HG02763 (cell line): ENCODE results near the gene CEACAM21.
"Not testable (repeated sequence)": the region's sequence is repeated elsewhere in the genome, so short reads cannot be mapped to it uniquely, and the experiment has no call there.

Experiments
- ATAC-seq: cut with Tn5 transposase; IDR thresholded peaks from one replicate; pipeline ENCODE4 v1.9.1; 2021; ENCODE audit warnings: mild to moderate bottlenecking, moderate library complexity; ENCODE audit not compliant: unreplicated experiment

The CEACAM21 gene

DNA sequence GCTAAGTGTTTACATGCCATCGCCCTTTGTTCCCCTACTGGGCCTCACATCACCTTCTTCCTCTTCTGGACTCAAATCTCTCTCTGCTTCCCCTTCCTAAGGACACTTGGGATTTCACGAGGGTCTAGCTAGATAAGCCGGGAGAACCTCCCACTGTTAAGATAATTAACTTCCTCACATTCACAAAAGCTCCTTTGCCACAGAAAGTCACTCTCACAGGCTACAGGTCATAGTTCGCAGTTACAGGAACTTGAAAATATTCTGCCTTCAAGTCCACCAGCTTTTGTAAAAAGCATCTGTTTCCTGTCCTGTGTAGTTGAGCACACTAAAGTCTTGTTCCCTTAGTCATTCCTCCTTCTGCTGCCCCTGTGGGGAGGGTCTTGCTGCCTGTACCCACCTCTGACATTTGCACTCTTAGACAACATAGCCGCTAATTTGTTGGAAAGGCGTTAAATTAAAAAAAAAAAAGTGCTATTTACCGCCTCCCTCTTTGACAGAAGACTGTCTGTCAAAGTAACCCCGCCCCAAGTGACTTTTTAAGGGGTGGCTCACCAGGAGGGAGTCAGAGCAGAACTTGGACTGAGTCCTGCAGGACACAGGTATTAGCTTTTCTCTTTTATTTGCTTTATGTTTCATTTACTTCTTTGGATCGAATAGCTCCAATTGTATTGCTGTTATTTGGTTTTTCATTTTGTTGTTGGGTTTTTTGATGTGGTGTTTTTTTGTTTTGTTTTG lies 26.8 kb upstream of the CEACAM21 start:
- ATAC-seq: no peak

DNA sequence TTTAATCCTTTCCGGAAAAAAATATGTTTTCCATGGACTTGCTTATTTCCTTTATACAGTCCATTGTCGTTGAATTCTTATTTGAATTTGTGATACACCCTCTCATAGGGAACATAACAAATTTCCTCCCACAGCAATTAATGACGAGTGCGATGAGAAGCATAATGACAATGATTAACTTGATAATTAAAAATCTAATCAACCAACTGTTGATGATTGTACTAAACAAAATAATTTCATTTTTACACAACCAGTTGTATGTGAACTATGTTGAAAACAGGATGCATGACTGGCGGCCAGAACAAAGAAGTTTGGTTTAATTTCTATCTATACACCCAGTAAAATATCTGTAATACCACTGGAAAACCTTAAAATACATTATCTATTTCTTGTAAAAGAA lies 26.1 kb upstream of the CEACAM21 start:
- no peak for ATAC-seq

DNA sequence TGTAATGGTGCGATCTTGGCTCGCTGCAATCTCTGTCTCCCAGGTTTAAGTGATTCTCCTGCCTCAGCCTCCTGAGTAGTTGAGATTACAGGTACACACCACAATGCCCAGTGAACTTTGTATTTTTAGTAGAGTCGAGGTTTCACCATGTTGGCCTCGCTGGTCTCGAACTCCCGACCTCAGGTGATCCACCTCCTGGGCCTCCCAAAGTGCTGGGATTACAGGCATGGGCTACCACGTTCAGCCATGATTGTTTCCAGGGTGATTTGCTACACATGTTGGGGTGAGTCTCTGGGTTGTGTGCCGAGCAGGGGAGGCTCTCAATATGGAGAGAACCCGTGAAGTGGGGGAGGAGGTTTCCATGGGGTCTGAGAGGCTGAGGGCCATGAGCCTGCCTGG lies 24.8 kb upstream of the CEACAM21 start:
- ATAC-seq: no peak

DNA sequence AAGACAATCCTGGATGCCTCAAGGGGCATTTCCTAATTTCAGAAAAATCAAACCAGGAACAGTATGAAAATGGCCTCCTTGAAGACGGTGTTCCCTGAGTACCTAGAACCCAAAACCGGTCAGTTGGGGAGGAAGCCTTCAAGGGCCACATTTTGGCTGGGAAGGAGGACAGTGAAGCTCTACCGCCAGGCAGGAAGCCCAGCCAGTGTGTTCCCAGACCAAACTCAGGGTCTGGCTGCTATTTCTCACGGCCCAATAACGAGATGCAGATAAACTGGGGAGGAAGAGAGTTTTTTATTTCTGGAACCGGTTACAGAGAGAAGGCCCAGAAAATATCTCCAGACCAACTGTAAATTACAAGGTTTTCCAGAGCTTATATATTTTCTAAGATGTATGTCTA lies 24.3 kb upstream of the CEACAM21 start:
- no peak for ATAC-seq

DNA sequence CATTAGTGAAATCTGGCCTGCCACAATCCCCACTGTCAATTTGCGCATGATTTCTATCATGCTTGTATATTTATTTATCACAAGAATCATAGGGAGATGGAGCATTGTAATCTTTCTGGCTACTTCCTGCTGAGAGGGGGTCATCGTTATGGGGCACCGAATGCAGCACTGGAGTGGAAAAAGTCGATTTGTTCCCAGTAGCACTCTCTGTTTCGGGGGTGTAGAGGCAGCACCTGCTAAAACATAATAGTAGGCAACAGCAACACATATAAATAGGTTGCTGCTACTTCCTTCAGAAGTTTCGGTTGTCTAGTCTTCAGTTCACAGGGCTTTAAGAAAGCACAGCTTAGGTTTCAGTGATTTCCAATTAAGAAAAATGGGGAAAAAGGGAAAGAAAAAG lies 23.4 kb upstream of the CEACAM21 start:
- no peak for ATAC-seq

DNA sequence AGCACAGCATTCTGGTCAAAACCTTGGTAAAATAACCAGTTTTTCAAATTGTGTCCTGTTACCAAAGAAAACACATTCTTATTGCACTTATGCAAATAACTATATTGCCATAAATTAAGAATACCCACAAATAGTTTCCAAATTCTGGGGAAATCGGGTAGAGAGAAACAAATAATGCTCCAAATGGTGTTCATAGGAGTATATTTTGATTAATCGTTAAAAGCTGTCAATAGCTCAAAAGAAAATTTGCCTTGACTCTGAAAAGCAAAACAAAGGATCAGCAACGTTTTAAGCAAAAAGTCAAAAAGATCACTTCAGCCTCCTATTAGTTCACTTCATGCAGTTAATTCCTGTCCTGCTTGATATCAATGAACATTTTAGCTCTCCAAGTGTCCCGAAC lies 22.2 kb upstream of the CEACAM21 start:
- ATAC-seq: no peak

DNA sequence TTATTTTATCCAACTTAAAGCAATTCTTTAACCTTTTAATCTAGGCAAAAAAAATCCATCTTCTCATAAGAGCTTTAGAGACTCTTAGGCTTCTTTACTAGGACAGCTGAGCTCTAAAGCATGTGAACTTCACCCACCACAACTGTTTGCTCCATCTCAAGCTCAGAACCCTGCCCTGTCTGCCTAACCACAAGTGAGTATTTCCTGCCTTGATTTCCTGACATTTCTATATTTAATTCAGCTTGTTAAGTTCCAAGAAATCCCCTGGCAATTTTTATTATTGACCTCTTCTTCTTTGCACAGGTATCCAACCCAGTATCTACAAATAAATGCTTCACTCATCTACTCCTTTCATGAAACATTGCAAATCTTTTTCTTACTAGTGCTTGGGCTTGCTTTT lies 21.1 kb upstream of the CEACAM21 start:
- ATAC-seq: no peak

DNA sequence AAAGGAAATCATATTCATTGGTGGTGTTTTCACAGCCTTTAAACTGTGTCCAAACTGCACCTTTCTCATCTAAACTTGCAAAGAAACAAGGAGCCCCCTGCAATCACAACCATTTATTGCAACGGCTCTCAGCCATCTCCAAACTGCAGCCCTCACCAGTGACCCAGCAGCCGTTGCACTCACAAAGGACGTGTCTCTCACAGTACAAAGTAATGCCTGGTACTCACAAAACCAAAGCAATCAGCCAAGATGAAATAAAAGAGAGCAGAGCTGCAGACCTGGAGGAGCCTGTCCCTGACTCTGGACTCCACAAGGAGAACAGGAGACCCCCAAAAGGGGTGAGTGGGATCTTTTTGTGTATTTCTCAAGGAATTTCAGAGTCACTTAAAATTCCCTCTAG lies 20.2 kb upstream of the CEACAM21 start:
- ATAC-seq: no peak

DNA sequence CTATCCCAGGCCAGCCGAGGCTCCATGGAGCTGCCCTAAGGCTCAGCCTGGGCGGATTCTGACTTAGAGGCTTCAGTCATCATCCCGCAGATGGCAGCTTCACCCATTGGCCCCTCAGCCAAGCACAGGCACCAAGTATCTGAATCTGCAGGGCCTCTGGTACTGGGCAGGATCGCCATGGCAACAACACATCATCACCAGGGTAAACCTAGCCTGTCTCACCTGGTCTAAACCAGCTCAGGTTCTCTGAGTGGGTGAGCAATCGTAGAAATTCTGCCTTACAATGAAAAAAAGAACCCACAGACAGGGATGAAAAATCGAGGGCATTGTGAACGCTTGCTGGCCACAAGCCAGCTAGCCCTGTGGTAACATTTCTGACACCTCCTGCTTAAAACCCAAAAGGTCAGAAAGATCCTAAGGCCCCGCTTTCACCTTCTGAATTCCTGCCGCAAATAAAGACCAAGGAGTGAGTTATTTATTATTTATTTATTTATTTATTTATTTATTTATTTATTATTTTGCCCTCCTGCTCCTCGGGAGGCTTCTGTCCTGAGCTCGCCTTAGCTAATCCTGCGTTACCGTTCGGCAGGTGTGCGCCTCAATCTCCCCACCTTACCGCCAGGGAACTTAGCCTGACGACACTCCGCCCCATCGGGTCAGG lies 12.0 kb upstream of the CEACAM21 start:
- ATAC-seq: no peak

DNA sequence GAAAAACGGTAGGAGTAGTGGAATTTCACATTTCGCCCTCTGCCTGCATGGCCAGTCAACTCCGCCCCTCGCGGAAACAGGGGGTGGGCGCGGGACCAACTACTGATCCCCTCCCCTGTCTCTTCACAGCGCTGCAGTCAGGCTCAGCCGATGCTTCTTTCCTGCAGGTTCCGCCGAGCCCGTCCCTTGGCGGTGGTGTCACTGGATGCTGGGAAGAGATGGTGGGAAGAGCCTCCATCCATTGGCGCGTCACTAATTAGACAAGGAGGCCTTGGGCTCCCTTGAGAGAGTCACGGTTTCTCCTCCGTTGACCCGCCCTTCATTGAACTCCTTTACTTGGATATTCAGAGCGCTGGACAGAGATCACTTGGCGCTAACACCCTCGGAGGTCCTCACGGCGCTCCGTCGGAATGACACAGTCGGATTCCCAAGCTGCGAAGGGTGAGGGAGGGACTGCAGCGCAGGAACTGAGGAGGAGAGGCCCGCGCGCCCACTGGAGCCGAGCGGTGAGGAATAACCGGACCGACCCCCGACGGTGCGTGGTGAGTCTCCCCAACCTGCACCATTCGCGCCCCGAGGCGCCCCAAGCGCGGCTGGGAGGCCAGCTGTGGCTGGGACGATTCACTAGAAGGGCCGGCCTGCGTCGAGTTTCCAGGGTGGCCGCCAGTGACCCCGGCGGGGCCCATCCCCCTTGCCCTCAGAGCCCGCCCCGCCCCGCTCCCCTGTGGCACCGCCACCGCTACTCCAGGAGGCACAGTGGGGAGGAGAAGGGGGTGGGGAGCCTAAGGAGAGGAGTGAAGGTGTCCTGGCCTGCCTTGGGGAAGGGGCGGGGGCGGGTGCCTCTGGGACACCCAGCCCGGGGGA lies 11.2 kb upstream of the CEACAM21 start:
- ATAC-seq: no peak

DNA sequence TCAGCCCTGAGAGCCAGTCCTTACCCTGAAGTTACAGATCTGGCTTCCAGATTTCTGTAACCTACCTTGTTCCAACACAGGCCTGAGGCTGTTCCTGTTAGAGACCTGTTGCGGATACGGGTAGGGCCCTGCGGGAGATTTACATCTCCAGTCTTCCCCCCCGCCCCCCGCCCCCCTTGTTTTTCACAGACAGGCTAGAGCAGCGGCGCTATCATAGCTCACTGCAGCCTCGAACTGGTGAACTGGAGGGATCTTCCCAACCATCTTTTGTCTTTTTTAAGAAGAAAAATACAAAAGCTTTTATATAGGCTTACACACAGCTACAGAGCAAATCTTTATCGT lies 10.6 kb upstream of the CEACAM21 start:
- no peak for ATAC-seq

DNA sequence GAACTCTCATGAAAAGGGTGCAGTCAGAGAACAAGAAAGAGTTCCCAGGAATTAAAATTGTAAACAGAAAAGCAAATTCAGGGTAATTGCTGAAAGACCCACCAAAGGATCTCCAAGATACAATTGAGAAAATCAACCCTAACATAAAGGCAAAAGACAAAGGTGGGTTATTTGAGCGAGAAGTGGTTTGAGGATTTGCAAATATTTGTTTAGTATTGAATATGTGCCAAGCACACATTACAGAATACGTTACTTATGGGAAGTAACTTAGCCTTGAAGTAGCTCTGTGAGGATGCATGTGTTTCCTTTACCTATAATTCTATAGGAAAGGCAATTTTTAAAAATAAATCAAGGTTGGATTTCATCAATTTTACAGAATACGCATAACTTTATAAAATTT lies 10.0 kb upstream of the CEACAM21 start:
- no peak for ATAC-seq

DNA sequence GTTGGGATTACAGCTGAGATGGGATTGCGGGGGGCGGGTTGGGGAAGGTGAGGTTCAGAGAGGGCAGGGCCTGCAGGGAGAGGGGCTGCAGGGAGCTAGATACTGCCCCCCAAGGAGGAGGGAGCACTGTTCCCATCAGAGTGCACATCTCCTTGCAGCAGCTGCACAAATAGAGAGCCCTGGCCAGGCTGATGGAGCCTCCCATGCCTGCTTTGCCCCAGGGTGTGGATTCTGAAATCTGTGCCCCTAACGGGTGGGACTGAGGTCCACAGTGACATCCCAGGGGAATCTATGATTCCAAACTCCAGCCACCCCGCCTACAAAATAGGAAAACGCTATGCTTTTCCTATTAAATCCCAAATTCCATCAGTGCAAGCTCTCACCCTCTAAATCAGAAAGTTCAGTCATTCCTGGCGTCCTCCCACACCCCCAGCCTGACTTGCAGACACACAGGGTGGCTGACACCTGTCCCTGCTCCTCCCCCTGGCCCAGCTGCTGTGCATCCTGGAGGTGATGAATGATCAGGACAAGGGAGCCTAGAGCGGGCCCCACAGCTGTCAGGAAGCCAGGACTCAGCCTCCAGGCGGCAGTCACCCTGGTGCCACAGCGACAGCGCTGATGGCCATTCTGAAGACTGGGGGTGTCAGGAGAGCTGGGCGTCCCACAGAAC lies 6.3 kb upstream of the CEACAM21 start:
- no peak for ATAC-seq

DNA sequence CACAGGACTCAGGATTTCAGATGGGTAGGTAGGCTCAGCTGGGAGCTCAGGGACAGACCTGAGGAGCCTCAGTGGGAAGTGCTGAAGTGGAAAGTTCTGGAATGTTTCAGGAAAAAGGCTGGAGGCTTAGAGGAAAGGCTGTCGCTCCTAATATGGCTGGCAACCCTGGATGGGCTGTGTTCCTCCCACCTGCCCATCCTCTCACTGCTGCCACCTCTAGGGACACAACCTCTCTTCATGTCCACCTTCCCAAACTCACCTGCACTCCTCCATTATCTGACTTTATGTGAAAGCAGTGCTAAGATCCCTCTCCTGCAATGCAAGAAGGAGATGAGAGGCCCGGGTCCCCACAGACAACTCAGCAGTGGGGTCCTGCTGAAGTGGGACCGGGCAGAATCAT lies 5.8 kb upstream of the CEACAM21 start:
- ATAC-seq: no peak

DNA sequence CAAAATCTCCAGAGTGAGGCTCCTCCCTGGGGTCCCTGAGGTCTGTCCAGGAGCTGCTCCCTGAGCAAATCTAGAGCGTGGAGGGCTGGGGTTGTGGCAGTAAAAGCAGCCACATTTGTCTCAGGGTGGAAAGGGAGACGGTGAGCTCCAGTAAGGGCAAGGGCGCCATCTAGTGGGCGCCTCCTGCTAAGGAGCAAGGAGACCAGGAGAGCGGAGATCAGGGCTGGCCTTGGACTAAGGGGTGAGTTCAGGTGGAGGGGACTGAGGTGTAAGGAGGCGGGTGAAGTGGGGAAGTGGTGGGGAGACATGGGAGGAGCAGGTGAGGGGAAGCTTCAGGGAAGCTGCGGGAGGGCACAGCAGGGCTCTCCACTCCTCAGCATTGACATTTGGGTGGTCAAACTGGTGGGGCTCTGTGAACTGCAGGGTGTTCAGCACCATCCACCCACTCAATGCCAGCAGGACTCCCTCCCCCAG lies 5.3 kb upstream of the CEACAM21 start:
- ATAC-seq: no peak

DNA sequence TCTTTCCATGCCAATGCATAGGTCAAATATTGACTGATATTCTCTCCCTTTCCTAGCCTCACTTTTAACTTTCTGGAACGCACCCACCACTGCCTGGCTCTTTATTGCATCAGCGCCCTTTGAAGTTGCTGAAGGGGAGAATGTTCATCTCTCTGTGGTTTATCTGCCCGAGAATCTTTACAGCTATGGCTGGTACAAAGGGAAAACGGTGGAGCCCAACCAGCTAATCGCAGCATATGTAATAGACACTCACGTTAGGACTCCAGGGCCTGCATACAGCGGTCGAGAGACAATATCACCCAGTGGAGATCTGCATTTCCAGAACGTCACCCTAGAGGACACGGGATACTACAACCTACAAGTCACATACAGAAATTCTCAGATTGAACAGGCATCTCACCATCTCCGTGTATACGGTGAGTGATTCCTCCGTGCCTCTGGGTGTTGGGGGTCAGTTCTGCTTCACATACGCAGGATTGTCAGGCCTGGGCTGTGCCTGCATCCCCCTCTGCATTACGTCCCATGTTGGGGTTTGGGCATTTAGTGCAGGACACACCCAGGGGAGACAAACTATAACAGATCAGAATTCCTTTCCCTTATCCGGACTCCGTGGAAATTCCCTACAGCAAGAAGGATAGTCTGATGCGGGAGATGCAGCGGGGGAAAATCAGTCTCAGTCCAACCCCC lies 1.3 kb downstream of the CEACAM21 start:
- ATAC-seq: no peak

DNA sequence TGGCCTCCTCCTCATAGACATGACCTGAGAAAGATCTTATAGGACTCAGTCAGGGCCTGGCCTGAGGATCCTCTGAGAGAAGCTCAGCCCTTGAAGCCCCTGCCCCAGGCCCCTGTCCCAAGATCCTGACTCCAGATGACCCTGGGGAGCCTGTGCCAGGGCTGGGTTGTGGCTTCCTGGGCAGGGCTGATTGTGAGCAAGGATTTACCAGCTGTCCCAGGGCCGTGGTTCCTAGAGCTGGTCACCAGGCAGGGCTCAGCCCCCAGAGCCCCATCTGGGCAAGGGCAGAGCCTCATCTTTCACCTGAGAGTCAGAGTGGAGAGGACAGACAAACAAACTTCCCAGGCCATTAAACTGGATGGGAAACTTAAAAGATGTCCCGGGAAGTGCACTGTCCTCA lies 1.9 kb downstream of the CEACAM21 start:
- ATAC-seq: no peak

DNA sequence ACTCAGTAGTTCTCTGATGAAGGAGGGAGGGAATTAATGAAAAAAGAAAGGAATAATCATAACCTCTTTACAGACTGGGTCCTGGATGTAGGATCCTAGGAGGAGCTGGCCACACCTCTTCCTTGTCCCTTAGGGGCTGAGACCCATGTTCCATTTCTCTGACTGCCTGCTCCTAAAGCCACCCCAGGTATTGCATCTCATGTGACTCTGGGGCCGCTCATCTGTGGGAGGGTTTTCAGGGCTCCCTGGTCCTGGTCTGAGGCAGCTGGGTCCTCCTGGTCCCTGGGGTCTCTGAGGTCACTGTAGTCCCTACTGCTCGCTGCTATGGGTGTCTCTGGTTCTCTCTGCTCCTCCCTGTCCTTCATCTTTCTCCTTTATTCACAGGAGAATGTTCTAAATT lies 2.9 kb downstream of the CEACAM21 start:
- ATAC-seq: no peak

DNA sequence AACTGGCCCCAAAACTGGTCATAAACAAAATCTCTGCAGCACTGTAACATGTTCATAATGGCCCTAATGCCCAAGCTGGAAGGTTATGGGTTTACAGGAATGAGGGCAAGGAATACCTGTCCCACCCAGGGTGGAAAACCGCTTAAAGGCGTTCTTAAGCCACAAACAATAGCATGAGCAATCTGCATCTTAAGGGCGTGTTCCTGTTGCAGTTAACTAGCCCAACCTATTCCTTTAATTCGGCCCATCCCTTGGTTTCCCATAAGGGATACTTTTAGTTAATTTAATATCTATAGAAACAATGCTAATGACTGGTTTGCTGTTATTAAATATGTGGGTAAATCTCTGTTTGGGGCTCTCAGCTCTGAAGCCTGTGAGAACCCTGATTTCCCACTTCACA lies 5.1 kb downstream of the CEACAM21 start:
- not testable (repeated sequence) for ATAC-seq

DNA sequence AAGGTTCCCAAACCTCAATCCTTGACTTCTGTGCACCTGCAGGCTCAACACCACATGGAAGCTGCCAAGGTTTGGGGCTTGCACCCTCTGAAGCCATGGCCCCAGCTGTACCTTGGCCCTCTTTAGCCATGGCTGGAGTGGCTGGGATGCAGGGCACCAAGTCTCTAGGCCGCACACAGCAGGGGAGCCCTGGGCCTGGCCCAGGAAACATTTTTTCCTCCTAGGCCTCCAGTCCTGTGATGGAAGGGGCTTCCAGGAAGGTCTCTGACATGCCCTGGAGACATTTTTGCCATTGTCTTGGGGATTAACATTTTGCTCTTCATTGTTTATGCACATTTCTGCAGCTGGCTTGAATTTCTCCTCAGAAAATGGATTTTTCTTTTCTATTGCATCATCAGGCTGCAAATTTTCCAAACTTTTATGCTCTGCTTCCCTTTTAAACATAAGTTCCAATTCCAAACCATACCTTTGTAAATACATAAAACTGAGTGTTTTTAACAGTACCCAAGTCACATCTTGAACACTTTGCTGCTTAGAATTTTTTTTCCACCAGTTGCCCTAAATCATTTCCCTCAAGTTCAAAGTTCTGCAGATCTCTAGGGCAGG lies 6.7 kb downstream of the CEACAM21 start:
- ATAC-seq: not testable (repeated sequence)
